ENCODE measurements around the gene KCTD1.
"Not testable (repeated sequence)": the region's sequence is repeated elsewhere in the genome, so short reads cannot be mapped to it uniquely, and the experiment has no call there.

The KCTD1 gene

DNA sequence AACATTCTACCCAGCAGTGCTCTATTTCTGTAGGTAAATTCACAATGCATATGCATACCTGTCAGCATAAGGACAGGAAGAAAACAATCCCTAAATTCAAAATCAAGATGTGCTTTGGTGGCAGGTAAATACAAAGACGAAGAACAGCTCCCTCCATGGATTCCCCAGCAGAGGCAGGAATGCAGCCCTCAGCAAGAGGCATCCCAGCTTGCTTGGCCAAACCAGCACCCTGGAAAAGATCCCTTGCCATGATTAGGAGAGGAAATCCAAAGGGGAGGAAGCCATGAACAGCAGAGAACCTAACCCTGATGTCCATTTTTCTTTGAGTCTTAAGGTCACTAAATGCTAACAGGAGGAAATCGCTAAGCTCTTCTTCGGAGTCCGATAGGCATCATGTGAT lies 91.2 kb downstream of the KCTD1 start:
- no peak for DNase-seq

DNA sequence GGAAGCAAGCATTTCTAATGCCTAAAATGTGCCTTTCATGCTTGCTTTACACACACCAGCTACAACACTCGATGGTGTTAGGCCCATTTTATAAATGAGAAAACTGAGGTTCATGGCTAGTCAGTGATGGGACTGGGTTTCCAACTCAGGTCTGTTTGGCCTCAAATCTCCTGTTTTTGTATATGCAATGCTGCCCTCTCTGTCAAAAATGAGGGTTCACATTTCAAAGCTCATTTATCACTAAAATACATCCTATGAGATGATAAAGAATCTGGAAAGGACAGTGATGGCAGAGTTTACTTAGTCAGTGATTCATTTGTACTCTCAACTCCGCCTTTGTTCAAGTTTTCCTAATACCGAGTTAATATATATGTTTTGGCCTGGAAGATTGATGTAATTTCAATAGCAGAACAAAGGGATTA lies 92.3 kb downstream of the KCTD1 start:
- DNase-seq: no peak

DNA sequence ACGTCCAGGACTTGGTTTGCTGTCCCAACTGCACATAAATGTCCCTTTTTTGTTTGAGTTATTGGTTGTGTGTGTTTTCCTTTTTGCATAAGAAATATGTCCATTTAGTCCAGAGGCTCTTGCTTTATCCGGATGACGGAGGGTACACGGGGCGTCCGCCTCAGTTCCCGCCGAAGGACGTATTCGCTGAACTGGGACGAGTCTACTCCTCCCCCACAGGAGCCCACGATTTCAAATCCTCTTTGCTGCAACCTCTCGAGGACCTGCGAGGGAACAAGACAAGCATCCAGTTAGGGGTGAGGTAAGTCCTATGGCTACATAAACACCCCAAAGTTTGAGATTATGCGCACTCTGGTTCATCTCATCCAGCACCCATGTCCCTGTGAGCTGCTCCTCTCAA lies 92.7 kb downstream of the KCTD1 start:
- no peak for DNase-seq

DNA sequence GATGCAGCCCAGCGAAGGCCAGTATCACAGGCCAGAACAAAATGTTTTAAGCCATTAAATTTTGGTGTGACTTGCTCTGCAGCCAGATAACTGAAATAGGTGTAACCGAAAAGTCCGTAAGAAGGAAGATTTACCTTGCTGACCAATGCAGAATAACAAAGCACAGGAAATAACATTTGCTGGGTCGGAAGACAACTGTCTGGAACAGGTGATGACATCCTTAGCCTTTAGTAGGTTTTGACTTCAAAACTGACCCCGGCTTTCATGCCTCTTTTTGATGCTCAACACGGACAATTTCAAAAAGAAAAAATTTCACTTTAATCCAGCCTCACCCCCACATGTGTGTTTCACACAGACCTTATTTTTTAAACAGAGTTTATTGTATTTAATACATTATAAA lies 93.7 kb downstream of the KCTD1 start:
- DNase-seq: no peak

DNA sequence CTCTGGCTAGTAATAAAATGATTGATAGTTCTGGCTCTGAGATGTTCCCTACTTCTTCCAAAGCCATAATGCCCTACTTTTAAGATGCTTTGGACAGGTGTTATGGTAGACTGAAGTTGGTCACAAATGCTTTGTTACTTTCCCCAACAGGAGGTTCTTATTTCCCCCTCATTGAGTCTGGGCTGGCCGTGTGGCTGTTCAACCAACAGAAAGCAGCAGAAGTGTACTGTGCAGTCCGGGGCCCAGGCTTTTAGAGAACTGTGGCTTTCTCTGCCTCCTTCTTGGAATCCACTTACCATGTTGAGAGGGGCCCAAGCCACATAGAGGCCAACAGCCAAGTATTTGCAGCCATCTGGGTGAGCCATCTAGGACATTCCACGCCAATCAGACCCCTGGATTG lies 94.2 kb downstream of the KCTD1 start:
- no peak for DNase-seq

DNA sequence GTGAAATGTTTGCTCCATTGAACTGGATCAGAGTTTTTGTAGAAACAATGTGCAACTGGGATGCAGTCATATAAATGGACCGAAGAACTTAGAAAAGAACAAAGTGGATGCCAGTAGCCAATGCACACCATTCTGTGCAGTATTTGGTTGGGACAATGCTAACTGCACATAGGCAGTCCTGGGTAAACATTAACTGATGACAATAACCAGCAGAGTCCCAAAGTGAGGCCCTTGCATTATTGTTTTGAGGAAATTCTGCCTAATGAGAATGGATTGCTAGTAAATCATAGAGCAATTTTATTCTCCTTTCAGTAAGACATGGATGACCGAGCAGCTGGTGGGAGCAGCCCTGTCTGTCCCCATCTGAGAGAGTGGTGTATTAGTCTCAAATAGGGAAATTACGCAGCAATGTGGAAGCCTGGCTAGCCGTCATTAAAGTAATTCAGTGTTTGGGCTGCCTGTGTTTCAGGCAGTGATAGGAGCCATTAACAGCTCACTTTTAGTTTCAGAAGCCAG lies 94.9 kb downstream of the KCTD1 start:
- no peak for DNase-seq

DNA sequence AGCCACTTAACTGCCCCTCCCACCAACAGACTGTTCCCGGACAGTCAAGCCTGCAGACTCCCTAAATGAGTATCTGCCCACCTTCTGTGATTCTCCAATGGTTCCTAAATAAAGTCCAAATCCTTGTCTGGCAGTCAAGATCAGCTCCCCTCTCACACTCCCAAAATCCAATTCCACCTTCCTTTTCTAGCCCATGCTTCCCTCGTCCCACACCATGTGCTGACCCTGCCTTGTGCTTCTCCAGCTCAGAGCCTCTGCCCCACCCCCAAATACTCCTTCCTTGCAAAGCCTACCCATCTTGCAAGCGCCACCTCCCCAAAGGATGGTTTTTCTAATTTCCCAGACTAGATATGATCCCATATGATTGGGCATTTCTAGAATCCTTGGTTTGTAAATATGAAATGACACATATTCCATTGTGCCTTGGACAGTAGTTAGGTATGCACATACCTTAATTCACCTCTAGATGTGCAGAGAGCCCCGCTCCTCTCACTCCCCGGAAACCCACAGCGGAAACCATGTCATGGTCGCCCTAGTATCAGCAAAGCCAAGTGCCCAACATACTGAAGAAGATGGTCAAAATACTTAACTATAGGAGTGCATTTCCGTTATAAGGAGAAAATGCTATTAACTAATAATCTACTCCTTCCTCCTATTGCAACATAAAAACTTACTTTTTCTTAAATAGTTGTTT lies 97.2 kb downstream of the KCTD1 start:
- no peak for DNase-seq

DNA sequence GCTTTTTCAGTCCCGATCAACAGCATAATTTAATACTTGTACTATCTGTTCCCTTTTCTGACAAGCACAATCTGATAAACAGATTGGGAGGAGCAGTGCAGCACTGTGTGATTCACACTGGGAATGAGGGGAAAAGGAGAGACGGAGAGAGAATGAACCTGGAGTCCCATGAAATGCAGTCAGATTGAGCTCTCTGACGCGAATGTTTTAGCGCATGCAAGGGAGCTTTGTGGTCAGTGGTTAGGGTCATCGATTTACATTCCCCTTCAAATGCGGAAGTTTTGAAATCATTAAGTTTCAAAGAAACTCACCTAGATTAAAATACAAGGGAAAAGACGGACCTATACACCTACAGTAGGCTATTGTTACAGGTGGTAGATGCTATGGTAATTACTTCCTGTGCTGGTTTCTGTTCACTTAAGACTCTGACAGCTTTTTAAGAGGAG lies 99.6 kb downstream of the KCTD1 start:
- DNase-seq: no peak

DNA sequence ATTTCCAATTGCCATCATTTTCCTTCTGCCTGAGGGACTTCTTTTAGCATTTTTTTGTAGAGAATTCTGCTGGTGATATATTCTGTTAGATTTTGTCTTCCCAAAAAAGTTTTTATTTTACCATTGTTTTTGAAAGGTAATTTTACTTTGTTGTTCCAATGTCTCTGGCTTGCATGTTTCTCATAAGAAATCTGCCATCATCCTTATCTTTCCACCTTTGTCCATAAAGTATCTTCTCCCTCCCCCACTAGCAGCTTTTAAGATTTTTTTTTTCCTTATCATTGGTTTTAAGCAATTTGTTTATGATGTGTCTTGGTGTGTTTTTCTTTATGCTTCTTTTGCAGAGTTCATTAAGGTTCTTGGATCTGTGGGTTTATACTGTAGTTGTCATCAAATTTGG lies 104.5 kb downstream of the KCTD1 start:
- DNase-seq: no peak

DNA sequence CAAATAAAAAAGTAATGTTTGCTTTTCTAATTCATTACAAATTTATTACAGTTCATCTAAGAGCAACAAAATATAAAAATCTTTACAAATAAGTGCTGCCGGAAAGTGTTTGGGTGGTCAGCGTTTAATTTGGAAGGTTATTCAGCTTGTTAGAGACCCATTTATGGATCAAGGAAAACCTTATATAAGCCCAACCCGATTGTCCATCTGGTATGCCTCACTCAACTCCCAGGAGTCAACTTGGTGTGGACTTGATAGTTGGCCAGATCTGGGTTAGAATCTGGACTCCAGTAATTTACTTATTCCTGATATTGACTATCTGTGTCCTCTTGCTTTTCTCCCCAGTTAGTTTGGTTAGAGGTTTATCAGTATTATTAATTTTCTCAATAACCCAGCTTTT lies 106.2 kb downstream of the KCTD1 start:
- DNase-seq: no peak

DNA sequence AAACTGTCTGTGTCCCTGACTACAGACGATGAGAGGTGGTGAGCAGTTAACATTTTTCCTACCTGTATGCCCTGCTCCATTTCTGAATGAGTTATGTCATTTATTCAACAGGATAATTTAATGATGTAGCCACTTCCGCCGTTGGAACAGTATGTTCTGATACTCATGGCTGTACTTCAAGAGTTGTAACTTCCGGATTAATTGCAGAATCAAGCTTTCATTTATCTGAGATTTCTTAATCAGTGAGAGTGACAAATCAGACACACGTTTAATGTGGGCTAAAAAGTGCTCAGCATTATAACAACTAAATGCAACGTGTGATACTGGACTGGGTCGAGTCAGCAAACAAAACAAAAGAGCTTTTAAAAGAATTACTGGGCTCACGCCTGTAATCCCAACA lies 107.7 kb downstream of the KCTD1 start:
- DNase-seq: no peak

DNA sequence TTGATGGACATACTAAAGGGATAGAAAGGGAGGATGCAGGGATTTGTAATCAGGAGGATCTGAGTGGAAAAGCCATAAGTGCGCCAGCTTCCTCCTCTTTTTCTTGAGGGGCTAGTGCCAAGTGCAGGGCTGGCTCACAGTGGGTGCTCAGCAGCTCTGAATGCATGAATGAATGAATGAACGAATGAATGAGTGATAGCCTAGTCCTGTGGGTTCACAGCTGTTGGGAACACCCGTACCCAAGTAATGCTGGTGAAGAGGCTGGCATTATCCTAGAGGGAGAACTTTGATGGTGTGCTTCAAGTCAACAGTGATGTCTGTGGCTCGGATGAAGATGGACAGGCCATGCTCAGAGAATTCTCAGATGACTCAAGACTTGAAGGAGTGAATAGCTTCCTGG lies 108.8 kb downstream of the KCTD1 start:
- no peak for DNase-seq

DNA sequence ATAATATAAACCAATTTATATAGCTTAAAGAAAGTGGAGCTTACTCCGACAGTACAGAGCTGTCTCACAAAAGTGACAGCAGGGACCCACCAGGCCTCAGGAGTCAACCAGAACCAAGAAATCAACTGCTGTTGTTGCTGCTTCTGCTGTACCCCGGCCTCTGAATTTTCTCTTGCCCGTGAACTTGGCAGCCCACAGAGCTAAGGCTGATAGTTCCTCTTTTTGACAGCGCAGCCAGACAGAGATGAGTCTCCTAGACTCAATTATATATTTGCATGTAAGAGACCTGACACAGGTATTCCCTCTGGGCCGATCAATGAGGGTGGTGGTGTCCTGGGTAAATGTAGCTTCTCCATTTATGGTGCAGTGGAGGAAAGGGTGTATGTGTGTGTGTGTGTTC lies 109.4 kb downstream of the KCTD1 start:
- DNase-seq: peak in 1 of 2 donors; percentile 28

DNA sequence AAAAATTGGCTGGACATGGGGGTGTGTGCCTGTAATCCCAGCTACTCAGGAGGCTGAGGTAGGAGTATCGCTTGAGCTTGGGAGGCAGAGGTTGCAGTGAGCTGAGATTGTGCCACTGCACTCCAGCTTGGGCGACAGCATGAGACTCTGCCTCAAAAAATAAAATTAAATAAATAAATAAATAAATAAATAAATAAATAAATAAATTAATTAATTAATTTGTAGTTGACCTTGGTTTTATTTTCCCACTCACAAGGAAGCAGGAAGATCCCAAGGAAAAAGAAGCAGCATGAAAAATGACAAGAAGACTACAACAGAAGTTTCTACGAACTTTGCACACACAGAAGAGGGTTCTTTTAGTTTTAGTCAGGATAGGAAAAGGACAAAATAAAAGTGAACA lies 110.7 kb downstream of the KCTD1 start:
- DNase-seq: not testable (repeated sequence)

DNA sequence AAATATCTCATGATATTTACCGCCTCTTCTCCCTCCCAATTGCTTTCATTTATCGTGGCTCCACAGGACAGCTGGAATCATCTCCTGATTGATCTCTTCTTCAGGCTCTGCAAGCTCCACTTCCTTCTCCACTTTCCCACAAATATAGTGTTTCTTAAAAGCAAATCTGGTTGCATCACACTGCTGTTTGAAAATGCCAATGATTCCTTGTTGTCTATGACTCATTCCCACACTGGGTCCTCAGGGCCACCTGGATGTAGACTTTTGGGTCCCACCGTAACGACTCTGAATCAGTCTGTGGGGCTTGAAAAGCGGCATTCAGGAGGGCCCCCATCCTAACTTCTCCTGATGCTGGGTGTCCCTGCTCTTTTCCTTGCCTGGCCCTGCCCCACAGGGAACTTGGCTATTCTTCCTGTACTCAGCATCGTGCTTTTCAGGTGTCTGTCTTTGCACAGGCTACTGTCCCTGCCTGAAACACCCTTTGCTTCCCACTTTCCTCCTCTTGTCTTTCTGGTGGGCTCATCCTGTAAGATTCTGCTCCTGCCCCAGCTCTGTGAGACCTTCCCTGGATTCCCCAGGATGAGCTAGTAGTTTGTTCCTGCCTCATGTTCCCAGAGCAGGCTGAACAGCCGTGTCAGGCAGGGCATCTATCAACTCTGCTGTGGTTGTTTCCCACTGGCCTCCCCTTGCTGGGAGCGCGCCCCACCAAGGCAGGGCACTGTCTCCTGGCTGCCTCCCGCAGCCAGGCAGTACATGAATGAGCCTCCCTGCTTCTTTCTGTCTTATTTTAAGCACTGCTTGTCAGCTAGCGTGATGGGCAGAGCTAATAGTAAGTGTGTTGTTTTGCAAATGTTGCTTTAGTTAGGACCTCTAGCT lies 111.9 kb downstream of the KCTD1 start:
- no peak for DNase-seq

DNA sequence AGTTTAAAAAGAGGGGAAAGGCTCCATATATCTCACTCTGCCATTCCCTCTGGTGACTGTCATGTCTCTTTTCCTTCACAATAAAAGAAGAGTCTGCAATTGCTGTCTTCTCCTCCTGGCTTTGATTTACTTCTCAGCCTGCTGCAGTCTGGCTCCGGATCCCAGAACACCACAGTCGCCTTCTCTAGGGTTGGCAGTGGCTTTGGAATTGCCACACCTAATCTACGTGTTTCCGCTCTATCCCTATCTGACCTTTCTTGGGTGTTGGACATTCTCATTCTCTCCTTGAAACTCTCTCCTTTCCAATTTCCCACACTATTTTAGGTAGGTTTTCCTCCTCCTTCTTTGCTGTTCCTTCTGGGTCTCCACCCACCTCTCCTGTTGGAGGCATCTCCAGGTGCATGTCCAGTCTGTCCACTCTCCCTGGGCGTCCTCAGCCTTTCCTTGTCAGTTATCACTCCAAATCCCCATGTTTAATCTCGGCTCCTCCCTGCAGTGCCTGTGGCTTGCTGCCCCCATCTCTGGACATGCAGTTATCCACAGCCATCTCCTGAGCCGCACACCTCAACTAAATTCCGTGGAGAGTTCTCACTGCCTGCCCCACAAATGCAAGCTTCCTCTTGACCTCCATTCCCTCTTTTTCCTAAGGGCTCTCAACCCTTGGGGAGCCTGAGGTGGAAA lies 112.8 kb downstream of the KCTD1 start:
- DNase-seq: no peak

DNA sequence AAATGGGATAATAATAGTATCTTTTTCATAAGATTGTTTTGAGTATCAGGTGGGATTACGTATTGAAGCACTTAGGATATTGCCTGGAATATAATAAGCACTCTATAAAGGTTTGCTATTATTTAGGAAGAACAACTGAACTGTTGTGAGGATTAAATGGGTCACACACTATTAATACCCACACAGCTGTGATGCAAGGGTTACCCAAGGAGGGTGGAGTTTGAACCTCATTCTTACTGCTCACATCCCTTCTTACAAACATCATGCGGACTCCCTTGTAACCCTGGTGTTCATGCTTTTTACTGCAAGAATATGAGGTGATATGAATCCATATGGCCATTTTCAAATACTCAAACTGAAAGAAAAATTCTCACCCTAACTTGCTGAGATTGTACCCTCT lies 113.5 kb downstream of the KCTD1 start:
- no peak for DNase-seq

DNA sequence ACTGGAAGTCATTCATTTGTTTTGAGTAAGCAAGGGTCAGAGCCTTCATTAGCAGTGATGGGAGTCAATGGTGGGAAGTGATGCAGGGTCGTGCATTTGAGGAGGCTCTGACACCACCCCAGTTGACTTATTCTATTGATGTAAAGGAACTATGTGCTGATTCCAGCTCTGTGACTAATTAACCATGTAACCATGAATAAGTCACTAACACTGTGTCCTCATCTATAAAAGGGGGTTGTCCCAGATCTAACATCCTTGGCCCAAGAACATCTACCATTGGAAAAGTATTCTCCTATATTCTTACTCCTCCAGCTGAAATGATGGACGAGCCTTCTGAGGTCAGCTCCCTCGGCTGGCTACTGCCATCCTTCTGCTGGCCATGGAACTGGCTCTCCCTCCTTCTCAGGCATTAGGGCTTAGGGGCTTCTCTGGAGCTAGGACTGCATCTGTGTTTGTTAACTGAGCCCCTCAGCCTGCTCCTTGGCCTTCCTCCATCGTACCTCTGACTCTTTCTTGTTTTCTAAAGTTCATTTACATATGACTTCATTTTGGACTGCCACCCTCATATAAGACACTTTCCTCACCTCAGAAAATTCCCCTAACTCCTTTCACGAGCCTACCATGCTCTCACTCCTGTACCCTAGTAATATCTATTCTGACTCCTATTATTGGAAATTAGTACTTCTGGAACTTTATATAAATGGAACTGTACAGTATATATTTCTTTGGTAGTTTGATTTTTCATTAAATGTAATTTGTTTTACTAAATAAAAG lies 115.5 kb downstream of the KCTD1 start:
- DNase-seq: no peak

DNA sequence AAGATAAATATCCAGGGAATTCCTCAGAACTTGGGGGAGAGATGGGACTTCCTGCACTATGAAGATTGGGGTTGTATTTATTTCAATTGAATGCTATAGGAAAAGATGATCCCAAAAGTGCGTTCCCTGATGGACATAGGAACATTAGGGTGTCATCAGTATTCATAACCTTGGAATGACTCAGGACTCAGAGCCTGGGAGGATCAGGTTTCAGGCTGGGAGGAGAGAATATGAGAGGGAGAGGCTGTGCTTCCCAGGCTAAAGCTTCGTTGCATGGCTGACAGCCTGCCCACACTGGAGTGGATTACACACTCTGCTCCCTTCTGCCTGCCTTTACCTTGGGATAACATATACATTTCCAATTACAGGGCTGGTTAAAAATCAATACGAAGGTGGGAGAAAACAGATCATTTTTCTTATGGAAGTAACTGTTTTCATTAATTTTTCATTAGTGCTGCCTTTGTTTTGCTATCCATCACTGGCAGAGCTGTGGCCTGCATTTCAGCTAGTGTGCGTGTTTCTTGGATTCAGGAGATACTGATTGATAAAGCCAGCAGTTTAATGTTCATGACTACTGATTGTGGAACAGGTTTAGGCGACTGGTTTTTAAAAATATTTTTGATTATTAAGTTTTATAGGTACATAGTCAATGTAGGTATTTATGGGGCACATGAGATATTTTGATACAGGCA lies 118.7 kb downstream of the KCTD1 start:
- no peak for DNase-seq

DNA sequence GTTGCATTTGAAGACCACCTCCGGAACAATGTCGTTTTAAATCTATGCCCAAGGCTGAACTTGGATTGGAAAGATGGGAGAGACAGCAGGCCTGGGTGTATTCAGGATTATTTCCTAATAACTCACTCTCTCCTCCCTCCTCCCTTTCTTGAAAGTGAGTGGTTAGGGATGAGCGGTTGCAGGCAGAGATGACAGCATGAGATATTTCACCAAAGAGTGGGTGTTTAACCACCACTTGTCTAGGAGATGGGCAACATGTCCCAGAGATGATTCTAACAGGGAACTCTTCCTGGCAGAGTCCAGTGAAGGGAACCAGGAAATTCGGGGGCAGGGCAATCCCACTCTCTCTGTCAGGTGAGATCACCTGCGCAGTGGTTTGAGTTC lies 123.2 kb downstream of the KCTD1 start:
- no peak for DNase-seq

DNA sequence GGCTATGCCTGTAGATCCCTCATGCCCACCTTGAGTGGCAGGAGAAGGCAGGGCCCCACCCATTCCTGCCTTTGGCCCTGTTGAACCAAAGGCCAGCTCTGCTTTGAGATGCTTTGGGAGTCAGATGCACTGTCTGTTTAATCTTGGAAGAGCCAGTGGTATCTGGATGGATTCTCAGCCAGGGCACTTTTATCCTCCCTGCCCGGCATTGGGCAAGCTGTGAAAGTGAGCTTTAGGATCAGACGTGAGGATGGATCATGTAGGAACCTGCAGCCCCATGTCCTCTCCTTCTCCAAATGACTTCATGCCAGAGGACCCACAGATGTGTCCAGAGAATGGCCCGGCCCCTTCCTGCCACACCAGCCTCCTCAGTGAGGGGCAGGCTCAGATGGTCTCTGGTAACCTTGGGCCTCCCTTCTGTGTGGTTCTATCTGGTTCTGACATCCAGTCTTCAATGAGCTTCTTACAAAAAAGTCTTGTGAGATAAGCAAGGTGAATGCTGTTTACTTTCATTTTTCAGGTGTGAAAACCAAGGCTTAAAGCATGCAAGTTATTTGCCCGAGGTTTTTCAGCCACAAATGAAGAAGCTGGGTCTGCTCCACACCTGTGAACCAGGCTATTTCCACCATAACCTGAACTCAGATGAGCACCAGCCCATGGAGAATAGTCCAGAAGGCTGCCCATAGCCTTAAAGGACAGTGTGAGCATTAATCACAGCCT lies 123.8 kb downstream of the KCTD1 start:
- no peak for DNase-seq
